HUES6 (cell line): ENCODE data around the gene KANK2.

Experiments used
- H3K27ac ChIP-seq: 2 replicates; pipeline ENCODE4 v1.7.0; 2013; ENCODE audit warnings: low read depth, mild to moderate bottlenecking, low read length, inconsistent platforms
- H3K27me3 ChIP-seq: 2 replicates; pipeline ENCODE4 v1.6.1; 2013; ENCODE audit warnings: low read length; ENCODE audit not compliant: control insufficient read depth, insufficient read depth
- H3K36me3 ChIP-seq: 2 replicates; pipeline ENCODE4 v1.6.1; 2013; ENCODE audit warnings: low read length; ENCODE audit not compliant: control insufficient read depth, insufficient read depth
- H3K4me1 ChIP-seq: 2 replicates; pipeline ENCODE4 v1.6.1; 2013; ENCODE audit warnings: low read length; ENCODE audit not compliant: control insufficient read depth, insufficient read depth
- H3K4me3 ChIP-seq: 2 replicates; pipeline ENCODE4 v1.5.1; 2013; ENCODE audit warnings: low read depth, low read length
- H3K9ac ChIP-seq: one replicate; pipeline ENCODE4 v1.6.1; 2013; ENCODE audit warnings: mild to moderate bottlenecking, low read length
- H3K9me3 ChIP-seq: 2 replicates; pipeline ENCODE4 v1.6.1; 2013; ENCODE audit warnings: low read depth, low read length; ENCODE audit not compliant: control insufficient read depth, insufficient read depth

Gene KANK2

DNA sequence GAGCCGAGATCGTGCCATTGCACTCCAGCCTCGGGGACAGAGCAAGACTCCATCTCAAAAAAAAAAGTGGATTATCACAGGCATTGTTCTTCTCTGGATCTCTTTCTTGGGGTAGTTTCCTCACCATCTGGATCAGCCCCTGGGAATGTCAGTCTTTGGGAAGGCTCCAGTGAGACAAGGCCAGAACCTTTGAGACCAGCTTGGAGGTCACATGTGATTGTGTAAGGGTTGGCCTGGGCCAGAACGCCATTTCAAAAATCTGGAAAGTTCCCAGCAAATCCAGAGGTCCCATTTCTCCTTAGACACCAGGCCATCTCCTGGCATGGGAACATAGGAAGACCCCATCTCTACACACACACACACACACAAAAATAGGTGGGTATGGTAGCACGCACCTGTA, 27.8 kb upstream of the KANK2 start:
- Histone ChIP-seq H3K9ac (no peak overlapping the region), H3K4me3 (no peak overlapping the region), H3K4me1 (no peaks in the 10 kb centered on the region), H3K9me3 (peaks cover 15% of the 10 kb centered on the region), H3K27me3 (no peaks in the 10 kb centered on the region), H3K36me3 (peaks cover 50% of the 10 kb centered on the region), H3K27ac (no peak overlapping the region)

DNA sequence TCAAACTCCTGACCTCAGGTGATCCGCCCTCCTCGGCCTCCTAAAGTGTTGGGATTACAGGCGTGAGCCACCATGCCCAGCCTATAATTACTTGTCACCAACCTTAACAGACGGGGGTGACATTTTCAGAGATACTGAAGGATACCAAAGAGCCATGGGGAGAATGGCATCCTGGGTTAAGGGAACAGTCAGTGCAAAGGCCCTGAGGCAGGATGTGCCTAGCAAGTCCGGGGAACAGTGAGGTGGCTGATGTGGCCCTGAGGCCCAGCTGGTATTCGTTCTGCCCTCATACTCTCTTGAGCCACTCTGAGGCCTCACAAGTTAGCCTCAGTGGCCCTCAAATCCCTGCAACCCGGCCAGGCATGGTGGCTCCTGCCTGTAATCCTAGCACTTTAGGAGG, 27.1 kb upstream of the KANK2 start:
- Histone ChIP-seq H3K27ac (no peak overlapping the region), H3K4me1 (no peaks in the 10 kb centered on the region), H3K9me3 (peaks cover 17% of the 10 kb centered on the region), H3K27me3 (no peaks in the 10 kb centered on the region), H3K9ac (no peak overlapping the region), H3K4me3 (no peak overlapping the region), H3K36me3 (peaks cover 53% of the 10 kb centered on the region)

DNA sequence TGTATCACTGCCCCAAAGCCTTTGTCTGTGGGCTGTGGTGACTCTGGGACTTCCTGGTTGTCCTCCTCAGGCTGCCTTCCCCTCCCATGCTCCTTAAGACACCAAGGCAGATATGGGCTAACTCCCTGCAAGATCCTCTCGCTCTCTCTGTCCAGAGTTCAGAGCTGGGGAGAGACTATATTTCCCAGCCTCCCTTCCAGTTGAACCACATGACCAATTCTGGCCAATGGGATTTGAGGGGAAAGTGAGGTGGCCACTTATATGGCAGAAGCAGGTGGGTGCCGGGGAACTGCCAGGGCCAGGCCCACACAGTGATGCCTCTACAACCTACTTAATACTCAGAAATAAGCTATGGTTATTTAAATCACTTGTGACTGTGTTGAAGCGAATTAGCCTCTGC, 25.9 kb upstream of the KANK2 start:
- Histone ChIP-seq H3K9ac (no peak overlapping the region), H3K4me3 (no peak overlapping the region), H3K9me3 (peaks cover 17% of the 10 kb centered on the region)

DNA sequence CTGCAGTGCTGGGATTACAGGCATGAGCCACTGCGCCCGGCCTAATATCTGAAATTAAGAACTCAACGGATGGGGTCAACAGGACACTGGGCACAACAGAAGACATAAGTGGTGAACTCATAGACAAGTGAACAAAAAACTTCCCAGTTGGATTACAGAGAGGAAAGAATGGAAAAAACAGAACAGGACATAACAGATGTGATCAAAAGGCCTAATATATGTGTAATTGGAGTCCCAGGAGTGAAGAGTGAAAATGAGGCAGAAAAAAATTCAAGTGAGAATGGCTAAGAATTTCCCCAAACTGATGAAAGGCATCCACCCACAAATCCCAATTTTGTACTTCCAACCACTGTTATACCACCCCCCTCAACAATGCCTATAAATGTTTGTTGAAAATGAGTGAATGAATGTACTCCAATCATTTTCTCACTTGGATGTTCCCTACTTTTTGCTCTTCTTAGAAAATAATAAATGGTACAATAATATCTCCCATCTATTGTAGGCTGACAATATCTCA, 23.8 kb upstream of the KANK2 start:
- Histone ChIP-seq H3K9ac (no peak overlapping the region), H3K4me1 (no peaks in the 10 kb centered on the region), H3K36me3 (peaks cover 57% of the 10 kb centered on the region), H3K27ac (no peak overlapping the region), H3K4me3 (no peak overlapping the region), H3K9me3 (peaks cover 22% of the 10 kb centered on the region), H3K27me3 (no peaks in the 10 kb centered on the region)

More for the DNA sequence above, 25.9 kb upstream of the KANK2 start:
- no peaks in the 10 kb centered on the region for H3K4me1 ChIP-seq
- H3K27me3 ChIP-seq, result no peaks in the 10 kb centered on the region
- no peak overlapping the region for H3K27ac ChIP-seq
- H3K36me3 ChIP-seq, result peaks cover 53% of the 10 kb centered on the region

DNA sequence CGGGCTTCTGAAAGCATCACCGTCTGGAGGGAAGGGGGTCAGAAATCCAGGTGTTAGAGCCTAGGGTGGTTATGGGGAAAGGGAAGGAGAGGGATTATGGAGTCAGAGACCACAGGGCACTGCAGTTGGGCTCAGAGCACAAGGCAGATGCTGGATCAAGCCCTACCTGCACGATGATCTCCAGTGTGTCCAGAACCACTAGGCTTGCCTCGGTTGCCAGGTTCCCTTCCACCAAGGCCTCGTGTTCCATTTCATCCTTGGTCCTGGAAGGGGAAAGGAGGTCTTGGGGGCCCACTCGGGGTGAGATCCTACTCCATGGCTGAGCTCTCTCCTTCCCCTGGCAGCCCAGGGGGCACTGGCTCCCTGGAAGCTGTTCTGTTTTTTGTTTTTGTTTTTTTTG, 17.0 kb upstream of the KANK2 start:
- H3K4me3 ChIP-seq, result no peak overlapping the region
- no peak overlapping the region for H3K27ac ChIP-seq
- no peaks in the 10 kb centered on the region for H3K27me3 ChIP-seq
- H3K4me1 ChIP-seq, result no peaks in the 10 kb centered on the region
- H3K9ac ChIP-seq, result no peak overlapping the region
- peaks cover 61% of the 10 kb centered on the region for H3K36me3 ChIP-seq
- 0 out of 2 replicates have a peak, but pooled peaks cover 5% of the 10 kb centered on the region for H3K9me3 ChIP-seq

DNA sequence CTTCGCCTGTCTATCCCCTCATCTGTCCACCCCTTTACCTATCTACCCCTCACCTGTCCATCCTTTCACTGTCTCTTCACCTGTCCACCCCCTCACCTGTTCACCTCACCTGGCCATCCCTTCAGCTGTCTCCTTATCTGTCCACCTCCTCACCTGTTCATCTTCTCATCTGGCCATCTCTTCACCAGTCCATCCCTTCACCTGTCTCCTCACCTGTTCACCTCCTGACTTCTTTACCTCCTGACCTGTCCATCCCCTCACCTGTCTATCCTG, 13.2 kb upstream of the KANK2 start:
- H3K9me3 ChIP-seq, result no peaks in the 10 kb centered on the region
- H3K27me3 ChIP-seq, result no peaks in the 10 kb centered on the region
- no peak overlapping the region for H3K4me3 ChIP-seq
- H3K36me3 ChIP-seq, result peaks cover 57% of the 10 kb centered on the region
- no peak overlapping the region for H3K9ac ChIP-seq
- no peaks in the 10 kb centered on the region for H3K4me1 ChIP-seq
- no peak overlapping the region for H3K27ac ChIP-seq

DNA sequence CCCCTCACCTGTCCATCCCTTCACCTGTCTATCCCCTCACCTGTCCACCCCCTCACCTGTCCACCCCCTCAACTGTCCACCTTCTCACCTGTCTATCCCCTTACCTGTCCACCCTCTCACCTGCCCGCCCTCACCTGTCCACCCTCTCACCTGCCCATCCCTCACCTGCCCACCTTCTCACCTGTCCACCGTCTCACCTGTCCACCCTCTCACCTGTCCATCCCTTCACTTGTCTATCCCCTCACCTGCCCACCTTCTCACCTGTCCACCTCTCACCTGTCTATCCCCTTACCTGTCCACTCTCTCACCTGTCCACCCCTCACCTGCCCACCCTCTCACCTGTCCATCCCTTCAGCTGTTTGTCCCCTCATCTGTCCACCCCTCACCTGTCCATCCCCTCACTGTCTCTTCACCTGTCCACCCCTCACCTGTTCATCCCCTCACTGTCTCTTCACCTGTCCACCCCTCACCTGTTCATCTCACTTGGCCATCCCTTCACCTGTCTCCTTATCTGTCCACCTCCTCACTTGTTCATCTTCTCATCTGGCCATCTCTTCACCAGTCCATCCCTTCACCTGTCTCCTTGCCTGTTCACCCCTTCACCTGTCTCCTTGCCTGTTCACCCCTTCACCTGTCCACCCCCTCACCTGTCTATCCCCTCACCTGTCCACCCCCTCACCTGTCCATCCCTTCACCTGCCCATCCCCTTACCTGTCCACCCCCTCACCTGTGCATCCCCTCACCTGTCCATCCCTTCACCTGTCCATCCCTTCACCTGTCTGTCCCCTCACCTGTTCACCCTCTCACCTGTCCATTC, 12.7 kb upstream of the KANK2 start:
- H3K27ac ChIP-seq, result no peak overlapping the region
- no peaks in the 10 kb centered on the region for H3K9me3 ChIP-seq
- H3K4me3 ChIP-seq, result no peak overlapping the region
- H3K9ac ChIP-seq, result no peak overlapping the region
- H3K36me3 ChIP-seq, result peaks cover 52% of the 10 kb centered on the region
- H3K4me1 ChIP-seq, result no peaks in the 10 kb centered on the region
- no peaks in the 10 kb centered on the region for H3K27me3 ChIP-seq

DNA sequence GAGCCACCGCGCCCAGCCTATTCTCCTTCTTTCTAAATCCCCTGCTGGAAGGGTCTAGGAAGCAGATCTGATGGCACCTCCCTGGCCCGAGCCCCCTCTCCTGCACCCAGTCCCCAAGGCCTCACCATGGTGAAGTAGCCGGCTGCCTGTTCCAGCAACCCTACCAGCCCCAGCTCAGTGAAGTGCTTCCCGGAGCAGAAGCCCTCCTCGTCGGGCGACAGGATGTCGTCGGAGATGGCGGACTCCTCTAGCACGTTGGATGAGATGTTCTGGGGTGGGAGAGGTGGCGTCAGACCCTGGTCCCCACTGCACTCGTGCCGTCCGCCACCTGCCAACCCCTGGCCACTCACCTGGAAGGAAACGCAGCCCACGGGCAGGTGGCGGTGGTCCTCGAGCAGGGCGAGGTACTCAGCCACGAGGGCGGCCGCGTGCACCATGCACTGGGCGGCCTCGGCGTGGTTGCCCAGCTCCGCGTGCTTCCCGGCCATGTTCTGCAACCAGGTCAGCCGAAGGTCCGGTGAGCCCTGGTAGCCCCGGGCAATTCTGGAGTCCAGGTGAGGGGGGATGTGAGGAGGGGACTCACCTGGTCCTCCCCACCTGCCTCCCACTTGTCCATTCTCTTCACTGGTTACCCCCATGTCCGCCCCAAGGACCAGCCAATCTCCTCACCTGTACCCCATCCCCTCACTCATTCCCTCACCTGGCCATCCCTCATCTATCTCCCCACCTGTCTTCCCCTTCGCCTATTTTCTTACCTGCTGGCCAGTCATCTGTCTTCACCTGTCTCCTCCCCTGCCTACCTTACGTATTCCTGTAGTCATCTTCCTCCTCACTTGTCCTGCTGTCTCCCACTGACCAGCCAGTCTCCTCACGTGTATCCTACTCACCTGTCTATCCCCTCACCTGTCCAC, 11.5 kb upstream of the KANK2 start:
- Histone ChIP-seq H3K9ac (no peak overlapping the region), H3K9me3 (no peaks in the 10 kb centered on the region), H3K4me1 (no peaks in the 10 kb centered on the region), H3K27ac (no peak overlapping the region), H3K36me3 (peaks cover 44% of the 10 kb centered on the region), H3K27me3 (no peaks in the 10 kb centered on the region), H3K4me3 (no peak overlapping the region)

DNA sequence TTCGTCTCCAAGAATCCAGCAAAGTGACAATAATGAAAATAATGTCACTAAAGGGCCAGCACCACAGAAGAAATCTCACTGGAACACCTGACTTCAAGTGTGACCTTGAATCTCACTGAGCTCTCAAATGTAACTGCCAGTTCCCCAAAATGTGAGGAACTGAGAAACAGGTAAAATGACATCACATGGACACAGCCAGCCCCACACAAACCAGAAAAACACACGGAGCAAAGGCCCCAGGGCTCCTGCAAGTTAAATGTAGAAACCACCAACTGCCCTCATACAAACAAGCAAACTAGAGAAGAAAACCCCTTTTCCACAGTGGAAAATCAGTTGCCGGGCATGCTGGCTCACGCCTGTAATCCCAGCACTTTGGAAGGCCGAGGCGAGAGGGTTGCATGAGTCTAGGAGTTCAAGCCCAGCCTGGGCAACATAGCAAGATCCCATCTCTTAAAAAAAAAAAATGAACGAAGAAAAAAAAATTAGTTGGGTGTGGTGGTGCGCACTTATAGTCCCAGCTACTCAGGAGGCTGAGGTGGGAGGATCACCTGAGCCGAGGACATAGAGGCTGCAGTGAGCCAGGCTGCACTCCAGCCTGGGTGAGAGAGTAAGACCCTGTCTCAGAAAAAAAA, 8.7 kb upstream of the KANK2 start:
- Histone ChIP-seq H3K27ac (no peak overlapping the region), H3K4me3 (no peak overlapping the region), H3K27me3 (no peaks in the 10 kb centered on the region), H3K9ac (no peak overlapping the region), H3K4me1 (peaks cover 4% of the 10 kb centered on the region; the same call in 1 of the 2 replicates), H3K36me3 (peaks cover 38% of the 10 kb centered on the region), H3K9me3 (no peaks in the 10 kb centered on the region)

DNA sequence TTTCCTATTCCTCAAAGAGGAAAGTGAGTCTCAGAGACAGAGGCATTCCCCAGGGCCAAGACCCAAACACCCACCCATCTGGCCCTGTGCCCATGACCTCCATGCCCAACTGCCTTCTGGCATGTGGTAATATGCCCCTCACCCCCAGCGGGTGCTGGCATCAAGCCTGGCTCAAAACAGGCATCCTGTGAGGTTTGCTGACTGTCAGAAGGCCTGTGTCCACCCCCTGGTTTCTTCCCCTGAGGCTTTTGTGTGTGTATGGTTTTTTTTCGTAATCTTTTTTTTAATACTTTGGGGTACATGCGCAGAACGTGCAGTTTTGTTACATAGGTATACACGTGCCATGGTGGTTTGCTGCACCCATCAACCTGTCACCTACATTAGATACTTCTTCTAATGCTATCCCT, 7.6 kb upstream of the KANK2 start:
- no peaks in the 10 kb centered on the region for H3K27me3 ChIP-seq
- no peaks in the 10 kb centered on the region for H3K9me3 ChIP-seq
- no peak overlapping the region for H3K27ac ChIP-seq
- no peak overlapping the region for H3K9ac ChIP-seq
- H3K4me1 ChIP-seq, result peaks cover 4% of the 10 kb centered on the region; the same call in 1 of the 2 replicates
- H3K36me3 ChIP-seq, result peaks cover 28% of the 10 kb centered on the region
- no peak overlapping the region for H3K4me3 ChIP-seq
